T-helper 9 cell (primary cell): ENCODE data around the gene UBXN11.
"Not testable (repeated sequence)": the region's sequence is repeated elsewhere in the genome, so short reads cannot be mapped to it uniquely, and the experiment has no call there.

Source experiments
- DNase-seq: peaks from one replicate; pipeline ENCODE4 v3.0.0-alpha.2; 2020

The UBXN11 gene

GRCh38 chr1:26336477-26337205 is 30.2 kb upstream of the UBXN11 start:
- DNase-seq: peak; percentile 90

- DNase-seq: no peak
Observed at GRCh38 chr1:26335774-26336476, 29.5 kb upstream of the UBXN11 start.

- DNase-seq: not testable (repeated sequence)
Observed at GRCh38 chr1:26333312-26333711, 26.9 kb upstream of the UBXN11 start.

GRCh38 chr1:26330276-26330675 is 23.8 kb upstream of the UBXN11 start:
- DNase-seq: no peak

GRCh38 chr1:26329380-26329779 is 22.9 kb upstream of the UBXN11 start:
- DNase-seq: not testable (repeated sequence)

GRCh38 chr1:26328597-26328996 is 22.2 kb upstream of the UBXN11 start:
- DNase-seq: no peak

GRCh38 chr1:26327956-26328362 is 21.5 kb upstream of the UBXN11 start:
- no peak for DNase-seq

GRCh38 chr1:26324550-26324949 is 18.1 kb upstream of the UBXN11 start:
- no peak for DNase-seq

GRCh38 chr1:26323382-26323781 is 16.9 kb upstream of the UBXN11 start:
- no peak for DNase-seq

- no peak for DNase-seq
Observed at GRCh38 chr1:26322042-26322331, 15.6 kb upstream of the UBXN11 start.

GRCh38 chr1:26321315-26322041 is 15.0 kb upstream of the UBXN11 start:
- peak; percentile 97 for DNase-seq

GRCh38 chr1:26320896-26321295 is 14.5 kb upstream of the UBXN11 start:
- DNase-seq: no peak

- no peak for DNase-seq
Observed at GRCh38 chr1:26318338-26319064, 12.1 kb upstream of the UBXN11 start.

GRCh38 chr1:26317612-26318337 is 11.3 kb upstream of the UBXN11 start, which contains the start of gene CD52:
CD52 (plus strand) TSS chr1:26317958; CDS start chr1:26318018, 60 bp downstream.
- peak; percentile 62 for DNase-seq

- no peak for DNase-seq
Observed at GRCh38 chr1:26317146-26317545, 10.7 kb upstream of the UBXN11 start.

GRCh38 chr1:26315874-26316850 is 9.7 kb upstream of the UBXN11 start:
- DNase-seq: no peak

- no peak for DNase-seq
Observed at GRCh38 chr1:26314501-26314900, 8.1 kb upstream of the UBXN11 start.

- not testable (repeated sequence) for DNase-seq
Observed at GRCh38 chr1:26307966-26308899, 1.8 kb upstream of the UBXN11 start.

- DNase-seq: no peak
Observed at GRCh38 chr1:26307363-26307781, 936 bp upstream of the UBXN11 start.
